HUDEP-2 (cell line): ENCODE results near the gene IST1.

Experiments used
- DNase-seq, 76 experiments: peaks; one replicate each; lab custom pipeline; 2025; ENCODE audit not compliant: unreplicated experiment in 76 of 76; lab: John Stamatoyannopoulos, UW

IST1 gene

GRCh38 chr16:71915350-71915749, 20.0 kb downstream of the IST1 start:
- no peak for DNase-seq

GRCh38 chr16:71916397-71916920, 21.1 kb downstream of the IST1 start:
- no peak for DNase-seq

- no peak for DNase-seq
Measured at GRCh38 chr16:71917900-71918299, 22.6 kb downstream of the IST1 start.

- DNase-seq, result no peak
Measured at GRCh38 chr16:71919035-71919434, 23.7 kb downstream of the IST1 start.

GRCh38 chr16:71920658-71921057, 25.3 kb downstream of the IST1 start:
- DNase-seq, result no peak

- DNase-seq, result peak in 2 of 76 experiments; percentile 4 to 15
Measured at GRCh38 chr16:71923941-71924690, 28.8 kb downstream of the IST1 start.

GRCh38 chr16:71924710-71925109, 29.4 kb downstream of the IST1 start:
- no peak for DNase-seq

GRCh38 chr16:71927383-71927782, 32.1 kb downstream of the IST1 start:
- peak in 66 of 76 experiments; percentile 4 to 78 (median 46) for DNase-seq

GRCh38 chr16:71927787-71928186, 32.5 kb downstream of the IST1 start:
- no peak for DNase-seq

GRCh38 chr16:71929048-71929447, 33.7 kb downstream of the IST1 start:
- no peak for DNase-seq

- no peak for DNase-seq
Measured at GRCh38 chr16:71930013-71930563, 34.8 kb downstream of the IST1 start.

- DNase-seq, result no peak
Measured at GRCh38 chr16:71931001-71931400, 35.7 kb downstream of the IST1 start.

- no peak for DNase-seq
Measured at GRCh38 chr16:71931599-71931998, 36.3 kb downstream of the IST1 start.

- DNase-seq, result no peak
Measured at GRCh38 chr16:71933017-71933416, 37.7 kb downstream of the IST1 start.

GRCh38 chr16:71933913-71934695, 38.8 kb downstream of the IST1 start:
- DNase-seq, result no peak

- DNase-seq, result no peak
Measured at GRCh38 chr16:71937868-71938510, 42.7 kb downstream of the IST1 start.

- DNase-seq, result no peak
Measured at GRCh38 chr16:71943887-71944286, 48.6 kb downstream of the IST1 start.

- no peak for DNase-seq
Measured at GRCh38 chr16:71945616-71946015, 50.3 kb downstream of the IST1 start.

- DNase-seq, result no peak
Measured at GRCh38 chr16:71952825-71953224, 57.5 kb downstream of the IST1 start.

GRCh38 chr16:71954180-71954579, 58.8 kb downstream of the IST1 start:
- DNase-seq, result no peak

- DNase-seq, result no peak
Measured at GRCh38 chr16:71954699-71955195, 59.4 kb downstream of the IST1 start.
